IMR-90 (cell line): ENCODE measurements around the gene SLC31A1. TPM values are rescaled to one million over a fixed set of nuclear protein-coding genes. Genes with fewer than 3 reads are reported as not detected.

Source experiments
- ATAC-seq: fragments of 200-7000 bp; cut with Tn5 transposase; 2 replicates; pipeline ENCODE4 v1.9.1; 2020; ENCODE audit warnings: low read depth, mild to moderate bottlenecking, moderate library complexity
- BruUV-seq: library from RNA; stranded (reverse); fragments of 400-500 nt; replicated peaks from 2 replicates; lab custom pipeline; 2021; lab: Mats Ljungman, UMichigan
- CTCF ChIA-PET: fragments of 300-600 bp; formaldehyde crosslinking; extraction: SDS; loops from one replicate; lab custom pipeline; 2021; ENCODE audit warnings: antibody characterized with exemption; lab: Yijun Ruan, JAX
- POLR2A ChIA-PET: fragments of 300-600 bp; sonication (Branson Sonifier 250); formaldehyde crosslinking; loops from one replicate; lab custom pipeline; 2022; ENCODE audit warnings: antibody characterized with exemption; ENCODE audit not compliant: unreplicated experiment; lab: Charles Lee
- DNase-seq: peaks from one replicate; pipeline ENCODE4 v3.0.0; 2013
- H2AFZ ChIP-seq: replicated peaks from 2 replicates; pipeline ENCODE3; 2013; ENCODE audit warnings: low read length, mild to moderate bottlenecking; ENCODE audit not compliant: poor library complexity
- H2AK5ac ChIP-seq: 2 replicates; pipeline ENCODE4 v1.6.1; 2013; ENCODE audit warnings: low read depth, low read length, inconsistent platforms
- H2AK9ac ChIP-seq: replicated peaks from 2 replicates; pipeline ENCODE3; 2013; ENCODE audit warnings: mild to moderate bottlenecking, low read depth, low read length, moderate library complexity; ENCODE audit not compliant: poor library complexity
- H2BK120ac ChIP-seq: 2 replicates; pipeline ENCODE4 v1.6.1; 2013; ENCODE audit warnings: low read depth, low read length, inconsistent platforms
- H2BK15ac ChIP-seq: 3 replicates; pipeline ENCODE4 v1.6.1; 2013; ENCODE audit warnings: low read depth, low read length, inconsistent platforms
- H2BK20ac ChIP-seq: 2 replicates; pipeline ENCODE4 v1.6.1; 2013; ENCODE audit warnings: low read depth, mild to moderate bottlenecking, inconsistent platforms, low read length, moderate library complexity
- H2BK5ac ChIP-seq: 2 replicates; pipeline ENCODE4 v1.6.1; 2013; ENCODE audit warnings: mild to moderate bottlenecking, low read depth, low read length, inconsistent platforms; ENCODE audit not compliant: poor library complexity, severe bottlenecking
- H3K14ac ChIP-seq: replicated peaks from 2 replicates; pipeline ENCODE4 v1.6.1; 2013; ENCODE audit warnings: low read depth, low read length, inconsistent platforms
- H3K18ac ChIP-seq: 2 replicates; pipeline ENCODE4 v1.6.1; 2013; ENCODE audit warnings: low read depth, low read length, control low read depth
- H3K23ac ChIP-seq: 2 replicates; pipeline ENCODE4 v1.6.1; 2013; ENCODE audit warnings: low read depth, low read length, inconsistent platforms
- H3K27ac ChIP-seq: 2 replicates; pipeline ENCODE4 v1.5.1; 2013; ENCODE audit warnings: mild to moderate bottlenecking, control low read depth, low read length; ENCODE audit not compliant: insufficient read depth
- H3K27me3 ChIP-seq: 2 replicates; pipeline ENCODE4 v1.6.1; 2013; ENCODE audit warnings: low read length; ENCODE audit not compliant: control insufficient read depth, insufficient read depth
- H3K36me3 ChIP-seq: 2 replicates; pipeline ENCODE4 v1.6.1; 2013; ENCODE audit warnings: low read length, mixed read lengths; ENCODE audit not compliant: control insufficient read depth, insufficient read depth
- H3K4ac ChIP-seq: 2 replicates; pipeline ENCODE4 v1.6.1; 2013; ENCODE audit warnings: low read depth, low read length, inconsistent platforms
- H3K4me1 ChIP-seq: 2 replicates; pipeline ENCODE4 v1.6.1; 2013; ENCODE audit warnings: low read length, mixed read lengths; ENCODE audit not compliant: control insufficient read depth, insufficient read depth
- H3K4me2 ChIP-seq: 2 replicates; pipeline ENCODE4 v1.6.1; 2013; ENCODE audit warnings: low read depth, mild to moderate bottlenecking, control low read depth, low read length, moderate library complexity
- H3K4me3 ChIP-seq: 2 replicates; pipeline ENCODE4 v1.5.1; 2013; ENCODE audit warnings: low read depth, mild to moderate bottlenecking, control low read depth, low read length, moderate library complexity; ENCODE audit not compliant: insufficient read depth
- H3K56ac ChIP-seq: 2 replicates; pipeline ENCODE4 v1.6.1; 2013; ENCODE audit warnings: low read length, inconsistent platforms; ENCODE audit not compliant: insufficient read depth; ENCODE audit errors: extremely low read depth
- H3K79me1 ChIP-seq, 2 experiments: 2 replicates each; pipeline ENCODE4 v1.6.1; 2013; ENCODE audit warnings: low read length in 2 of 2, inconsistent platforms in 1 of 2, low read depth in 1 of 2
- H3K9ac ChIP-seq: 2 replicates; pipeline ENCODE4 v1.6.1; 2013; ENCODE audit warnings: low read depth, low read length, control low read depth
- H3K9me1 ChIP-seq: 2 replicates; pipeline ENCODE4 v1.6.1; 2013; ENCODE audit warnings: low read length, inconsistent platforms; ENCODE audit not compliant: insufficient read depth
- H3K9me3 ChIP-seq: 2 replicates; pipeline ENCODE4 v1.6.1; 2013; ENCODE audit warnings: low read length; ENCODE audit not compliant: control insufficient read depth, insufficient read depth
- H4K20me1 ChIP-seq: 2 replicates; pipeline ENCODE4 v1.6.1; 2013; ENCODE audit warnings: low read length, inconsistent platforms; ENCODE audit not compliant: insufficient read depth
- H4K5ac ChIP-seq: 2 replicates; pipeline ENCODE4 v1.6.1; 2013; ENCODE audit warnings: mild to moderate bottlenecking, low read depth, low read length, control low read depth
- H4K8ac ChIP-seq, 2 experiments: 2 replicates each; pipeline ENCODE4 v1.6.1; 2013; ENCODE audit warnings: low read depth in 2 of 2, low read length in 2 of 2, control low read depth in 1 of 2, inconsistent platforms in 1 of 2
- H4K91ac ChIP-seq: 2 replicates; pipeline ENCODE4 v1.6.1; 2013; ENCODE audit warnings: low read depth, low read length, inconsistent platforms; ENCODE audit not compliant: insufficient read depth
- BHLHE40 ChIP-seq: fragments of 150-350 bp; IDR thresholded peaks from 2 replicates; pipeline ENCODE4 v1.6.1; 2016; ENCODE audit warnings: mild to moderate bottlenecking, low read depth, low read length
- FOS ChIP-seq: fragments of 150-350 bp; IDR thresholded peaks from 2 replicates; pipeline ENCODE4 v1.6.1; 2016; ENCODE audit warnings: low read depth, low read length
- MXI1 ChIP-seq: IDR thresholded peaks from 2 replicates; pipeline ENCODE4 v1.6.1; 2012; ENCODE audit warnings: low read depth, mild to moderate bottlenecking, low read length, moderate library complexity, borderline replicate concordance
- NFE2L2 ChIP-seq: fragments of 150-350 bp; IDR thresholded peaks from 2 replicates; pipeline ENCODE4 v1.6.1; 2016; ENCODE audit warnings: low read depth, mild to moderate bottlenecking, low read length
- POLR2A ChIP-seq: IDR thresholded peaks from 2 replicates; pipeline ENCODE4 v1.6.1; 2012; ENCODE audit warnings: mild to moderate bottlenecking, low read depth, low read length
- RCOR1 ChIP-seq: IDR thresholded peaks from 2 replicates; pipeline ENCODE4 v1.6.1; 2012; ENCODE audit warnings: mild to moderate bottlenecking, low read length, improper control_type of control experiment; ENCODE audit not compliant: insufficient replicate concordance
- WGBS, 2 experiments: methylation state at CpG; one replicate each; pipeline versions ENCODE4 v1.1.5 to v1.1.7; 2013; ENCODE audit warnings: missing lambda C conversion rate in 2 of 2; ENCODE audit not compliant: insufficient read length in 1 of 2; ENCODE audit errors: extremely low coverage in 2 of 2; 5-methylcytosine and 5-hydroxymethylcytosine counted together
- dilution Hi-C: fragments of 300-500 bp; cut with HindIII; formaldehyde crosslinking; loops from one replicate; pipeline ENCODE4 v1.14.3; 2018; ENCODE audit warnings: low sequenced_read_pairs; ENCODE audit not compliant: unreplicated experiment
- in situ Hi-C: fragments of 300-500 bp; cut with MboI; formaldehyde crosslinking; loops from 3 replicates; pipeline ENCODE4 v1.14.3; 2019; ENCODE audit warnings: low sequenced_read_pairs, inconsistent platforms, mixed read lengths
- intact Hi-C: fragments of 100-400 bp; cut with micrococcal nuclease; formaldehyde crosslinking; loops from 2 replicates; pipeline ENCODE4 v1.10.0; 2022
- polyA plus RNA-seq, 3 experiments: library from polyadenylated mRNA; depleted of rRNA; stranded (reverse); fragments of >200 nt; gene quantifications; 2 replicates each; pipeline ENCODE4 v1.2.3, GENCODE V29; 2012; ENCODE audit warnings: low replicate concordance in 1 of 3
- total RNA-seq: library from RNA; depleted of rRNA; stranded (reverse); fragments of >200 nt; gene quantifications from 2 replicates; pipeline ENCODE4 v1.2.3, GENCODE V29; 2012
- TF ChIP-seq, protein P1 (sequence below): fragments of 150-350 bp; IDR thresholded peaks from 2 replicates; pipeline ENCODE4 v1.6.1; 2017; ENCODE audit warnings: mild to moderate bottlenecking, antibody characterized with exemption, low read length, low read depth
- TF ChIP-seq, protein P2 (sequence below): conservative IDR thresholded peaks from 2 replicates; pipeline ENCODE4 v1.5.1; 2012; ENCODE audit warnings: mild to moderate bottlenecking, low read depth, low read length, improper control_type of control experiment
- TF ChIP-seq, protein P3 (sequence below): fragments of 150-350 bp; IDR thresholded peaks from 2 replicates; pipeline ENCODE4 v1.6.1; 2016; ENCODE audit warnings: low read depth, mild to moderate bottlenecking, low read length, moderate library complexity, borderline replicate concordance

The SLC31A1 gene
- total and polyA plus RNA-seq, 2 of the 4 experiments (the other 2 are of a cell fraction) = 17.9 to 23.3 TPM

DNA sequence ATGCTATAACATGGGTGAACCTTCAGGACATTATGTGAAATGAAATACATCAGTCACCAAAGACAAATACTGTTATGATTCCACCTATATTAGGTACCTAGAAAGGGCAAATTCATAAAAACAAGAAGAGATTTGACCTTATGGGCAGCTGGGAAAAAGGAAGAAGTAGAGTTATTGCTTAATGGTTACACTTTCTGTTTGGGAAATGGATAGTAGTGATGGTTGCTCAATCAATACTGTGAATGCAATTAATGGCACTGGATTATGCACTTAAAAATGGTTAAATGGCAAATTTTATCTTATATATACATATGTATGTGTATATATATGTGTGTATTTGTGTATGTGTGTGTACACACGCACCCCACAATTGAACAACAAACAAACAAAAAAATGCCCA lies 15.5 kb upstream of the SLC31A1 start:
- no CpG with 5 or more reads among the region's 1 CpG for WGBS, 2 experiments
- Histone ChIP-seq H2AK9ac (no peak overlapping the region), H3K36me3 (peaks cover 31% of the 10 kb centered on the region), H2BK20ac (no peak overlapping the region), H2BK15ac (no peak overlapping the region), H3K4ac (no peak overlapping the region), H2BK5ac (no peak overlapping the region), H3K4me3 (no peak overlapping the region), H3K79me1 (peaks cover 0 to 9% of the 10 kb centered on the region in 2 experiments; a peak in 2 of 4 replicates), H4K8ac (no peak overlapping the region), H3K14ac (no peak overlapping the region), H3K4me2 (no peak overlapping the region), H3K9me1 (peaks cover 3% of the 10 kb centered on the region; the same call in 1 of the 2 replicates), H3K4me1 (no peaks in the 10 kb centered on the region), H2AFZ (no peak overlapping the region), H4K5ac (no peak overlapping the region), H3K9ac (no peak overlapping the region), H3K9me3 (no peaks in the 10 kb centered on the region), H4K20me1 (no peaks in the 10 kb centered on the region), H3K56ac (no peak overlapping the region), H2BK120ac (no peak overlapping the region), H3K18ac (no peak overlapping the region), H3K27ac (no peak overlapping the region), H2AK5ac (no peak overlapping the region), H4K91ac (no peak overlapping the region), H3K23ac (no peak overlapping the region), H3K27me3 (no peaks in the 10 kb centered on the region)
- TF ChIP-seq BHLHE40 = no peak
- no peak for TF ChIP-seq POLR2A
- no peak for TF ChIP-seq FOS
- TF ChIP-seq MXI1 = no peak
- TF ChIP-seq, protein P1, sequence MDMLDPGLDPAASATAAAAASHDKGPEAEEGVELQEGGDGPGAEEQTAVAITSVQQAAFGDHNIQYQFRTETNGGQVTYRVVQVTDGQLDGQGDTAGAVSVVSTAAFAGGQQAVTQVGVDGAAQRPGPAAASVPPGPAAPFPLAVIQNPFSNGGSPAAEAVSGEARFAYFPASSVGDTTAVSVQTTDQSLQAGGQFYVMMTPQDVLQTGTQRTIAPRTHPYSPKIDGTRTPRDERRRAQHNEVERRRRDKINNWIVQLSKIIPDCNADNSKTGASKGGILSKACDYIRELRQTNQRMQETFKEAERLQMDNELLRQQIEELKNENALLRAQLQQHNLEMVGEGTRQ = no peak
- no peak for TF ChIP-seq RCOR1
- TF ChIP-seq, protein P2, sequence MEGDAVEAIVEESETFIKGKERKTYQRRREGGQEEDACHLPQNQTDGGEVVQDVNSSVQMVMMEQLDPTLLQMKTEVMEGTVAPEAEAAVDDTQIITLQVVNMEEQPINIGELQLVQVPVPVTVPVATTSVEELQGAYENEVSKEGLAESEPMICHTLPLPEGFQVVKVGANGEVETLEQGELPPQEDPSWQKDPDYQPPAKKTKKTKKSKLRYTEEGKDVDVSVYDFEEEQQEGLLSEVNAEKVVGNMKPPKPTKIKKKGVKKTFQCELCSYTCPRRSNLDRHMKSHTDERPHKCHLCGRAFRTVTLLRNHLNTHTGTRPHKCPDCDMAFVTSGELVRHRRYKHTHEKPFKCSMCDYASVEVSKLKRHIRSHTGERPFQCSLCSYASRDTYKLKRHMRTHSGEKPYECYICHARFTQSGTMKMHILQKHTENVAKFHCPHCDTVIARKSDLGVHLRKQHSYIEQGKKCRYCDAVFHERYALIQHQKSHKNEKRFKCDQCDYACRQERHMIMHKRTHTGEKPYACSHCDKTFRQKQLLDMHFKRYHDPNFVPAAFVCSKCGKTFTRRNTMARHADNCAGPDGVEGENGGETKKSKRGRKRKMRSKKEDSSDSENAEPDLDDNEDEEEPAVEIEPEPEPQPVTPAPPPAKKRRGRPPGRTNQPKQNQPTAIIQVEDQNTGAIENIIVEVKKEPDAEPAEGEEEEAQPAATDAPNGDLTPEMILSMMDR = no peak
- TF ChIP-seq NFE2L2 = no peak
- TF ChIP-seq, protein P3, sequence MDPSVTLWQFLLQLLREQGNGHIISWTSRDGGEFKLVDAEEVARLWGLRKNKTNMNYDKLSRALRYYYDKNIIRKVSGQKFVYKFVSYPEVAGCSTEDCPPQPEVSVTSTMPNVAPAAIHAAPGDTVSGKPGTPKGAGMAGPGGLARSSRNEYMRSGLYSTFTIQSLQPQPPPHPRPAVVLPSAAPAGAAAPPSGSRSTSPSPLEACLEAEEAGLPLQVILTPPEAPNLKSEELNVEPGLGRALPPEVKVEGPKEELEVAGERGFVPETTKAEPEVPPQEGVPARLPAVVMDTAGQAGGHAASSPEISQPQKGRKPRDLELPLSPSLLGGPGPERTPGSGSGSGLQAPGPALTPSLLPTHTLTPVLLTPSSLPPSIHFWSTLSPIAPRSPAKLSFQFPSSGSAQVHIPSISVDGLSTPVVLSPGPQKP = no peak
- in situ Hi-C loops = no loop called here
- POLR2A ChIA-PET = no interaction called here
- CTCF ChIA-PET = interaction anchor here (1.2 kb wide), 1 partner anchor 11 kb away, joined by 5 read pairs; no protein-coding TSS in a partner anchor
- ATAC-seq (no peak), DNase-seq (no peak)
- intact Hi-C loops = no loop called here
- dilution Hi-C loops = no loop called here
- no TSS peak for BruUV-seq
